ENCODE data around the gene TRIM16.

GRCh38 chr17:15659236-15659635, 24.9 kb downstream of the TRIM16 start:
- TF ChIP-seq CTCF (IDR thresholded peaks at IDR 0.05) (no peak), USF2 (IDR thresholded peaks at IDR 0.05) (no peak), JUN (IDR thresholded peaks at IDR 0.05) (no peak), POLR2A (IDR thresholded peaks at IDR 0.05; ENCODE audit: low read length) (no peak), MAFK (IDR thresholded peaks at IDR 0.05; ENCODE audit: partially characterized antibody) (no peak), ZFP36 (IDR thresholded peaks at IDR 0.05; ENCODE audit: borderline replicate concordance, partially characterized antibody) (no peak), ESRRA (IDR thresholded peaks at IDR 0.05; ENCODE audit: borderline replicate concordance, low read length) (no peak), EP300 (IDR thresholded peaks at IDR 0.05) (no peak), RCOR1 (IDR thresholded peaks at IDR 0.05; ENCODE audit: low read depth, low read length) (no peak), SMC3 (IDR thresholded peaks at IDR 0.05) (no peak), HMGXB4 (CRISPR knock-in tag; IDR thresholded peaks at IDR 0.05; ENCODE audit: borderline replicate concordance) (no peak)

All from A549 (cell line).